Measurements from ENCODE around the gene ZER1.

The ZER1 gene

DNA sequence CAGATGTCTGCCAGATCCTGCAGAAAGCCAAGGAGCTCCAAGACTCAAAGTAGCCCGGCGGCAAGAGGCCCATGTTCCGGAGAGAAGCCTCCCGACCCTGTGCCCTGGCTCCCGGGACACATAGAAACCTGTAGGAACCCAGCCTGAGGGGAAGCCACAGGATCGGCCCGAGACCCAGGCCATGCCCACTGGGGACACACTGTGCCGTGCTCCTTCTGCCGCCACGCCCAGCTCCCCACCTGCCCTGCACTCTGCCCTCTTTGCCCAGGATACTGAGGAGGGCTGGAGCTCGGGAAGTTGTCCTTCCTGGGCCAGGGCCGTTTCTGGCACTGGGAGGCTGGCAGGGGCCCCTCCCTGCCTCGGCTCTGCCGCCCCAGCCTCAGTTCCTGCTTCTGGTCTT, 36.1 kb upstream of the ZER1 start:
- H3K36me3 ChIP-seq (ENCODE audit: low read length) = no peaks in the 10 kb centered on the region
- no peak overlapping the region for H2AFZ ChIP-seq (ENCODE audit: low read depth, low read length, severe bottlenecking)
- H3K9me3 ChIP-seq (ENCODE audit: insufficient read depth, low read length) = no peaks in the 10 kb centered on the region
- peaks cover 6% of the 10 kb centered on the region; the same call in 1 of the 2 replicates for H3F3A ChIP-seq (ENCODE audit: insufficient read depth)
- no peaks in the 10 kb centered on the region for H3K79me2 ChIP-seq (ENCODE audit: insufficient read depth, low read length)
- no peak overlapping the region for H3K9ac ChIP-seq (ENCODE audit: low read length)
- H3K27ac ChIP-seq (ENCODE audit: low read depth, low read length) = no peak overlapping the region
- TF ChIP-seq, protein P1, sequence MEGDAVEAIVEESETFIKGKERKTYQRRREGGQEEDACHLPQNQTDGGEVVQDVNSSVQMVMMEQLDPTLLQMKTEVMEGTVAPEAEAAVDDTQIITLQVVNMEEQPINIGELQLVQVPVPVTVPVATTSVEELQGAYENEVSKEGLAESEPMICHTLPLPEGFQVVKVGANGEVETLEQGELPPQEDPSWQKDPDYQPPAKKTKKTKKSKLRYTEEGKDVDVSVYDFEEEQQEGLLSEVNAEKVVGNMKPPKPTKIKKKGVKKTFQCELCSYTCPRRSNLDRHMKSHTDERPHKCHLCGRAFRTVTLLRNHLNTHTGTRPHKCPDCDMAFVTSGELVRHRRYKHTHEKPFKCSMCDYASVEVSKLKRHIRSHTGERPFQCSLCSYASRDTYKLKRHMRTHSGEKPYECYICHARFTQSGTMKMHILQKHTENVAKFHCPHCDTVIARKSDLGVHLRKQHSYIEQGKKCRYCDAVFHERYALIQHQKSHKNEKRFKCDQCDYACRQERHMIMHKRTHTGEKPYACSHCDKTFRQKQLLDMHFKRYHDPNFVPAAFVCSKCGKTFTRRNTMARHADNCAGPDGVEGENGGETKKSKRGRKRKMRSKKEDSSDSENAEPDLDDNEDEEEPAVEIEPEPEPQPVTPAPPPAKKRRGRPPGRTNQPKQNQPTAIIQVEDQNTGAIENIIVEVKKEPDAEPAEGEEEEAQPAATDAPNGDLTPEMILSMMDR (IDR thresholded peaks at IDR 0.05; ENCODE audit: insufficient read depth, low read length, poor library complexity, severe bottlenecking) = no peak
- no peak for TF ChIP-seq EZH2phosphoT487 (conservative IDR thresholded peaks at IDR 0.05; ENCODE audit: low read length)
- no peaks in the 10 kb centered on the region for H4K20me1 ChIP-seq (ENCODE audit: low read depth, low read length)
- H3K4me3 ChIP-seq (ENCODE audit: insufficient read depth, low read length, poor library complexity, severe bottlenecking) = no peak overlapping the region
- H3K27me3 ChIP-seq (ENCODE audit: low read length) = no peaks in the 10 kb centered on the region
- H3K9me2 ChIP-seq (replicated peaks; ENCODE audit: insufficient read depth, low read length) = no peaks in the 10 kb centered on the region
- no peak overlapping the region for H3K4me2 ChIP-seq (ENCODE audit: low read depth, low read length, poor library complexity, severe bottlenecking)

DNA sequence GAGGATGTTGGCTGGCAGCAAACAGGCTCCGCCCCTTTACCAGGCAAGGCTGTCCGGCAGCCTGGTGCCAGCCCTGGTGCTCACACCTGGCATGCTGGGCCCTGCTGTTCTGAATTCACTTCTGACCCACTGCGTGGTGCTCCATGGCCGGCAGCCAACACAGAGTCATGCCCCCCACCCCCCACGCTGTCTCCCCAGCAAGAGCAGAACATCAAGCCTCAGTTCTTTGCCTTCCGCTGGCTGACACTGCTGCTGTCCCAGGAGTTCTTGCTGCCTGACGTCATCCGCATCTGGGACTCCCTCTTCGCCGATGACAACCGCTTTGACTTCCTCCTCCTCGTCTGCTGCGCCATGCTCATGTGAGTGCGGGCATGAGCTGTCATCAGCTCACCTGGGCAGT, 33.9 kb upstream of the ZER1 start:
- Histone ChIP-seq H3F3A (ENCODE audit: insufficient read depth) (no peaks in the 10 kb centered on the region), H3K9me3 (ENCODE audit: insufficient read depth, low read length) (no peaks in the 10 kb centered on the region), H2AFZ (ENCODE audit: low read depth, low read length, severe bottlenecking) (no peak overlapping the region)

DNA sequence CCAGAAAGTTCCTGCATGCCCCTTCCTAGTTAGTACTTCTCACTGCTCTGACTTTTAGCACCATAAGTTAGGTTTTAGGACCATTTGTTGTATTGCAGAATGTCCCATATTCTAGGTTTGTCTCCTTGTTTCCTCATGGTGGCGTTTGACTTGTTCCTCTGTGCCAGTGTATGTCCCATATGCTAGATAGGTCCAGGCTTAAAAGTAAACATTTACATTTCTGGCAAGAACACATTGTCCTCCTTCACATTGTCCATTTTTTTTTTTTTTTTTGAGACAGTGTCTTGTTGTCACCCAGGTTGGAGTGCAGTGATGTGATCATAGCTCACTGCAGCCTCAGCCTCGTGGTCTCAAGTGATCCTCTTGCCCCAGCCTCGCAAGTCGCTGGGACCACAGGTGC, 30.8 kb upstream of the ZER1 start:
- no peaks in the 10 kb centered on the region for H3K27me3 ChIP-seq (ENCODE audit: low read length)
- H3K4me3 ChIP-seq (ENCODE audit: insufficient read depth, low read length, poor library complexity, severe bottlenecking) = no peak overlapping the region
- no peak overlapping the region for H3K9ac ChIP-seq (ENCODE audit: low read length)
- no peaks in the 10 kb centered on the region for H3K79me2 ChIP-seq (ENCODE audit: insufficient read depth, low read length)
- no peaks in the 10 kb centered on the region for H3K9me2 ChIP-seq (replicated peaks; ENCODE audit: insufficient read depth, low read length)
- TF ChIP-seq, protein P1 (IDR thresholded peaks at IDR 0.05; ENCODE audit: insufficient read depth, low read length, poor library complexity, severe bottlenecking) = no peak
- TF ChIP-seq EZH2phosphoT487 (conservative IDR thresholded peaks at IDR 0.05; ENCODE audit: low read length) = no peak
- no peaks in the 10 kb centered on the region for H4K20me1 ChIP-seq (ENCODE audit: low read depth, low read length)
- 0 out of 2 replicates have a peak, but pooled peaks cover 4% of the 10 kb centered on the region for H3K36me3 ChIP-seq (ENCODE audit: low read length)
- H3K4me2 ChIP-seq (ENCODE audit: low read depth, low read length, poor library complexity, severe bottlenecking) = no peak overlapping the region
- no peaks in the 10 kb centered on the region for H3K9me3 ChIP-seq (ENCODE audit: insufficient read depth, low read length)
- no peaks in the 10 kb centered on the region for H3F3A ChIP-seq (ENCODE audit: insufficient read depth)
- no peak overlapping the region for H2AFZ ChIP-seq (ENCODE audit: low read depth, low read length, severe bottlenecking)
- no peak overlapping the region for H3K27ac ChIP-seq (ENCODE audit: low read depth, low read length)

More for the DNA sequence above, 33.9 kb upstream of the ZER1 start:
- Histone ChIP-seq H3K4me3 (ENCODE audit: insufficient read depth, low read length, poor library complexity, severe bottlenecking) (no peak overlapping the region), H3K9me2 (replicated peaks; ENCODE audit: insufficient read depth, low read length) (no peaks in the 10 kb centered on the region), H3K27me3 (ENCODE audit: low read length) (no peaks in the 10 kb centered on the region), H3K4me2 (ENCODE audit: low read depth, low read length, poor library complexity, severe bottlenecking) (no peak overlapping the region), H3K27ac (ENCODE audit: low read depth, low read length) (no peak overlapping the region), H4K20me1 (ENCODE audit: low read depth, low read length) (no peaks in the 10 kb centered on the region), H3K79me2 (ENCODE audit: insufficient read depth, low read length) (no peaks in the 10 kb centered on the region), H3K9ac (ENCODE audit: low read length) (no peak overlapping the region), H3K36me3 (ENCODE audit: low read length) (no peaks in the 10 kb centered on the region)
- no peak for TF ChIP-seq EZH2phosphoT487 (conservative IDR thresholded peaks at IDR 0.05; ENCODE audit: low read length)
- TF ChIP-seq, protein P1 (IDR thresholded peaks at IDR 0.05; ENCODE audit: insufficient read depth, low read length, poor library complexity, severe bottlenecking) = no peak

Data from SU-DHL-6 (cell line).